HG02759 (cell line): ENCODE results near the gene FHIT.
A peak's percentile ranks its signal among the peaks of the same experiment; 100 is the strongest.

Source experiments
- ATAC-seq: cut with Tn5 transposase; IDR thresholded peaks from one replicate; pipeline ENCODE4 v1.9.1; 2021; ENCODE audit warnings: mild to moderate bottlenecking, moderate library complexity; ENCODE audit not compliant: unreplicated experiment

The FHIT gene

GRCh38 chr3:59994732-59995304, 1256.4 kb downstream of the FHIT start:
- ATAC-seq = no peak

GRCh38 chr3:59992578-59992977, 1258.7 kb downstream of the FHIT start:
- no peak for ATAC-seq

GRCh38 chr3:59990915-59991314, 1260.3 kb downstream of the FHIT start:
- ATAC-seq = no peak

GRCh38 chr3:59982510-59982909, 1268.7 kb downstream of the FHIT start:
- no peak for ATAC-seq

- no peak for ATAC-seq
Measured at GRCh38 chr3:59981377-59981776, 1269.9 kb downstream of the FHIT start.

- no peak for ATAC-seq
Measured at GRCh38 chr3:59980576-59980975, 1270.7 kb downstream of the FHIT start.

- ATAC-seq = no peak
Measured at GRCh38 chr3:59979542-59979941, 1271.7 kb downstream of the FHIT start.

GRCh38 chr3:59978979-59979378, 1272.3 kb downstream of the FHIT start:
- ATAC-seq = peak; percentile 95

- no peak for ATAC-seq
Measured at GRCh38 chr3:59970796-59971195, 1280.5 kb downstream of the FHIT start.

GRCh38 chr3:59970376-59970775, 1280.9 kb downstream of the FHIT start:
- ATAC-seq = no peak

GRCh38 chr3:59968513-59969045, 1282.7 kb downstream of the FHIT start:
- ATAC-seq = no peak

- no peak for ATAC-seq
Measured at GRCh38 chr3:59963676-59964075, 1287.6 kb downstream of the FHIT start.

- ATAC-seq = no peak
Measured at GRCh38 chr3:59957150-59957549, 1294.1 kb downstream of the FHIT start.

GRCh38 chr3:59953104-59953503, 1298.1 kb downstream of the FHIT start:
- ATAC-seq = no peak

GRCh38 chr3:59949311-59949710, 1301.9 kb downstream of the FHIT start:
- ATAC-seq = no peak

GRCh38 chr3:59946401-59946800, 1304.9 kb downstream of the FHIT start:
- no peak for ATAC-seq

- no peak for ATAC-seq
Measured at GRCh38 chr3:59940718-59941117, 1310.5 kb downstream of the FHIT start.

- no peak for ATAC-seq
Measured at GRCh38 chr3:59939826-59940426, 1311.3 kb downstream of the FHIT start.

GRCh38 chr3:59938828-59939227, 1312.4 kb downstream of the FHIT start:
- no peak for ATAC-seq

- ATAC-seq = no peak
Measured at GRCh38 chr3:59937201-59937600, 1314.1 kb downstream of the FHIT start.

GRCh38 chr3:59936472-59936871, 1314.8 kb downstream of the FHIT start:
- ATAC-seq = no peak

- peak; percentile 98 for ATAC-seq
Measured at GRCh38 chr3:59935025-59935424, 1316.2 kb downstream of the FHIT start.

- peak; percentile 11 for ATAC-seq
Measured at GRCh38 chr3:59934560-59934959, 1316.7 kb downstream of the FHIT start.
